Omental fat pad (tissue), 4 donors: ENCODE results near the gene BCR. TPM values are rescaled to one million over a fixed set of nuclear protein-coding genes. Genes with fewer than 3 reads are reported as not detected.

Experiments
- ATAC-seq: fragments of 150-250 bp; one replicate; pipeline ENCODE4 v1.9.1; 2016; ENCODE audit warnings: mild to moderate bottlenecking, moderate library complexity; ENCODE audit not compliant: low FRiP score
- DNase-seq: peaks from one replicate; pipeline ENCODE4 v3.0.0-alpha.2; 2019; ENCODE audit warnings: low spot score
- total RNA-seq, 4 donors: library from RNA; depleted of rRNA; stranded (reverse); fragments of >200 nt; gene quantifications; one replicate each; pipeline ENCODE4 v1.1.0, GENCODE V29; 2016
- TF ChIP-seq, protein P1 (sequence below), 3 donors: fragments of 450-650 bp; IDR thresholded peaks; one replicate each; pipeline ENCODE4 v1.5.1; 2016 to 2017; ENCODE audit warnings: antibody characterized with exemption in 3 of 3, mild to moderate bottlenecking in 3 of 3, moderate library complexity in 2 of 3

The BCR gene
- total RNA-seq, 4 donors from 2014 or later, result 34.8 to 128 (median 51.4) TPM

GRCh38 chr22:23157560-23158515 is 22.5 kb upstream of the BCR start:
- ATAC-seq, result no peak
- no peak for DNase-seq
- TF ChIP-seq, protein P1, sequence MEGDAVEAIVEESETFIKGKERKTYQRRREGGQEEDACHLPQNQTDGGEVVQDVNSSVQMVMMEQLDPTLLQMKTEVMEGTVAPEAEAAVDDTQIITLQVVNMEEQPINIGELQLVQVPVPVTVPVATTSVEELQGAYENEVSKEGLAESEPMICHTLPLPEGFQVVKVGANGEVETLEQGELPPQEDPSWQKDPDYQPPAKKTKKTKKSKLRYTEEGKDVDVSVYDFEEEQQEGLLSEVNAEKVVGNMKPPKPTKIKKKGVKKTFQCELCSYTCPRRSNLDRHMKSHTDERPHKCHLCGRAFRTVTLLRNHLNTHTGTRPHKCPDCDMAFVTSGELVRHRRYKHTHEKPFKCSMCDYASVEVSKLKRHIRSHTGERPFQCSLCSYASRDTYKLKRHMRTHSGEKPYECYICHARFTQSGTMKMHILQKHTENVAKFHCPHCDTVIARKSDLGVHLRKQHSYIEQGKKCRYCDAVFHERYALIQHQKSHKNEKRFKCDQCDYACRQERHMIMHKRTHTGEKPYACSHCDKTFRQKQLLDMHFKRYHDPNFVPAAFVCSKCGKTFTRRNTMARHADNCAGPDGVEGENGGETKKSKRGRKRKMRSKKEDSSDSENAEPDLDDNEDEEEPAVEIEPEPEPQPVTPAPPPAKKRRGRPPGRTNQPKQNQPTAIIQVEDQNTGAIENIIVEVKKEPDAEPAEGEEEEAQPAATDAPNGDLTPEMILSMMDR (IDR thresholded peaks at IDR 0.05), result no peak

- ATAC-seq, result no peak
- DNase-seq, result no peak
- TF ChIP-seq, protein P1 (IDR thresholded peaks at IDR 0.05), result no peak
Measured at GRCh38 chr22:23158516-23159290, 21.6 kb upstream of the BCR start.

DNA sequence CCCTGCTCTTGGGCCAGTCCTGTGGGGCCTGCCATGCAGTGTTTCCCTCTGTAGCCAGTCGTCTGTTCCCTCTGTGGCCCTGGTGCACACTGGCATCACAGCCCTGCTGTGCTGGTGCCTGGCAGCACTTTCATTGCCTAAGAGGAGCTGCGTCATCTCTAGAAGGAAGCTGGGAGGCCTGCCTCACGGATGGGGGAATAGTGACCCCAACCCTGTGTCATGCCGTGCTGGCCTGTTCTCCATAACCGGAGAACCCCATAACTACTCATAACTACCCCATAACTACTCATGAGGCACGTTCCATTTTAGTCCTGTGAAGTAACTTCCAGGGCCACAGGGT is 21.0 kb upstream of the BCR start:
- TF ChIP-seq, protein P1 (IDR thresholded peaks at IDR 0.05), result no peak
- ATAC-seq, result no peak
- DNase-seq, result no peak

DNA sequence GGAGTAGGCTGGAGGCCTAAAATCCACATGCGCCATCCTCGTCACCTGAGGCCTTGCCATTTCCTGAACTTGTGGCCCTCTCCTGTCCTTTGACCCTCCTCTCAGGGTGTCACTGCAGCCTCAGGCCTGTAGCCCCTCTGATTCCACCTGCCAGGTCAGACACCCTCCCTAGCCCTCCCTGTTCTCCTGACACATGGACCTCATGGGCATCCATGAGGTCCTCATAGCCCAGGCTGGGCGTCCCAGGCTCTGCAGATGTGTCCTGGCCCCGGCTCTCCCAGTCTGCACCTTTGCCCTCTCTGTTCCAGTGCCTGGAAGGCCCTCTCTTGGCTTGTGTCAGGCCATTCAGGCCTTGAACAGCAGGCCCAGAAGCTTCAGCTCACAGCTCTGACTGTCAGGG is 19.3 kb upstream of the BCR start:
- no peak for ATAC-seq
- TF ChIP-seq, protein P1 (IDR thresholded peaks at IDR 0.05), result no peak
- no peak for DNase-seq

- DNase-seq, result no peak
- TF ChIP-seq, protein P1 (IDR thresholded peaks at IDR 0.05), result no peak
- ATAC-seq, result no peak
Measured at GRCh38 chr22:23161574-23161973, 18.7 kb upstream of the BCR start.

DNA sequence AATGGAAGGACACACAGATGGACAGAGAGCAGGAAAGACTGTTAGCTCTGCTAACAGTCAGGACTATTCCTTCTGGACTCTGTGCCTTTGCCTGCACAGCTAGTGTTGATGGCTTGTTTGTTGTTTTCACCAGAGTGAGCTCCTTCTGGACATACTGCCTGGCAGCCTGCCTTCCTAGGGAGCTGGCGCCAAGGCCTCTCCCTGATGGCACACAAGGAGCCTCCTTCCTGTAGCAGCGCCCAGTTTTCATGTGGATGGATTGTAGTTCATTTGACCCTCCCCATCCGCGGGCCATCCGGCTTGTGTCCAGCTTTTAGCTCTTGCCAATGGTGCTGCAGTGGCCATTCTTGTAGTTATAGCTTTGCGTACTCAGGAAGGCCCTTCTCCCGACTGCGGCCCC is 16.6 kb upstream of the BCR start:
- no peak for DNase-seq
- ATAC-seq, result no peak
- TF ChIP-seq, protein P1 (IDR thresholded peaks at IDR 0.05), result no peak
